Loucy (cell line): ENCODE data around the gene C15orf39.

Experiments used
- H2AFZ ChIP-seq: fragments of 200-600 bp; sonication (generic); 2 replicates; pipeline ENCODE4 v1.6.0; 2016; ENCODE audit warnings: antibody characterized with exemption, mild to moderate bottlenecking, low read length, moderate library complexity
- H3F3A ChIP-seq: fragments of 200-600 bp; 2 replicates; pipeline ENCODE4 v1.6.0; 2016; ENCODE audit warnings: antibody characterized with exemption, low read depth, mild to moderate bottlenecking
- H3K27me3 ChIP-seq: fragments of 200-600 bp; sonication (generic); 2 replicates; pipeline ENCODE4 v1.6.1; 2014; ENCODE audit warnings: low read length, mild to moderate bottlenecking; ENCODE audit not compliant: insufficient read depth, poor library complexity, severe bottlenecking
- H3K36me3 ChIP-seq: fragments of 200-600 bp; sonication (generic); 2 replicates; pipeline ENCODE4 v1.6.1; 2016; ENCODE audit warnings: low read length; ENCODE audit not compliant: insufficient read depth
- H3K4me1 ChIP-seq: fragments of 200-600 bp; sonication (generic); 2 replicates; pipeline ENCODE4 v1.5.1; 2014; ENCODE audit warnings: low read length, mild to moderate bottlenecking; ENCODE audit not compliant: insufficient read depth, poor library complexity, severe bottlenecking
- H3K4me2 ChIP-seq: fragments of 200-600 bp; sonication (generic); 2 replicates; pipeline ENCODE4 v1.6.0; 2014; ENCODE audit warnings: antibody characterized with exemption, low read length, low read depth, mild to moderate bottlenecking; ENCODE audit not compliant: poor library complexity, severe bottlenecking
- H3K4me3 ChIP-seq: fragments of 200-600 bp; sonication (generic); 2 replicates; pipeline ENCODE4 v1.5.1; 2014; ENCODE audit warnings: low read length, mild to moderate bottlenecking, mixed read lengths; ENCODE audit not compliant: poor library complexity, severe bottlenecking
- H3K79me2 ChIP-seq: fragments of 200-600 bp; sonication (generic); 2 replicates; pipeline ENCODE4 v1.6.1; 2014; ENCODE audit warnings: low read length; ENCODE audit not compliant: insufficient read depth
- H3K9ac ChIP-seq: fragments of 200-600 bp; sonication (generic); 2 replicates; pipeline ENCODE4 v1.6.0; 2014; ENCODE audit warnings: mild to moderate bottlenecking, low read depth, low read length, moderate library complexity; ENCODE audit not compliant: poor library complexity, severe bottlenecking
- H3K9me2 ChIP-seq: fragments of 200-600 bp; sonication (generic); replicated peaks from 2 replicates; pipeline ENCODE4 v1.6.1; 2016; ENCODE audit warnings: low read depth, low read length, mixed read lengths
- H3K9me3 ChIP-seq: fragments of 200-600 bp; sonication (generic); 2 replicates; pipeline ENCODE4 v1.6.1; 2014; ENCODE audit warnings: mild to moderate bottlenecking, antibody characterized with exemption, low read length, low read depth; ENCODE audit not compliant: insufficient read depth
- H4K20me1 ChIP-seq: fragments of 200-600 bp; sonication (generic); 2 replicates; pipeline ENCODE4 v1.6.0; 2014; ENCODE audit warnings: antibody characterized with exemption, low read length, mild to moderate bottlenecking; ENCODE audit not compliant: insufficient read depth, poor library complexity, severe bottlenecking
- EZH2phosphoT487 ChIP-seq: fragments of 200-600 bp; IDR thresholded peaks from 2 replicates; pipeline ENCODE4 v1.6.1; 2018; ENCODE audit warnings: antibody characterized with exemption, mild to moderate bottlenecking, moderate library complexity, borderline replicate concordance
- TF ChIP-seq, protein P1 (sequence below): fragments of 200-600 bp; sonication (generic); conservative IDR thresholded peaks from 2 replicates; pipeline ENCODE4 v1.5.1; 2014; ENCODE audit warnings: mild to moderate bottlenecking, antibody characterized with exemption, low read length

Gene C15orf39

GRCh38 chr15:75230551-75231371 is 29.1 kb downstream of the C15orf39 start:
- Histone ChIP-seq H3K9me2 (no peaks in the 10 kb centered on the region), H3K9ac (no peak overlapping the region), H3K36me3 (no peaks in the 10 kb centered on the region), H3K9me3 (no peaks in the 10 kb centered on the region), H3K4me3 (no peak overlapping the region), H3K4me1 (peaks cover 7% of the 10 kb centered on the region), H3K79me2 (no peaks in the 10 kb centered on the region), H2AFZ (no peak overlapping the region), H3K4me2 (no peak overlapping the region), H4K20me1 (no peaks in the 10 kb centered on the region), H3K27me3 (no peaks in the 10 kb centered on the region), H3F3A (no peaks in the 10 kb centered on the region)
- no peak for TF ChIP-seq EZH2phosphoT487
- TF ChIP-seq, protein P1, sequence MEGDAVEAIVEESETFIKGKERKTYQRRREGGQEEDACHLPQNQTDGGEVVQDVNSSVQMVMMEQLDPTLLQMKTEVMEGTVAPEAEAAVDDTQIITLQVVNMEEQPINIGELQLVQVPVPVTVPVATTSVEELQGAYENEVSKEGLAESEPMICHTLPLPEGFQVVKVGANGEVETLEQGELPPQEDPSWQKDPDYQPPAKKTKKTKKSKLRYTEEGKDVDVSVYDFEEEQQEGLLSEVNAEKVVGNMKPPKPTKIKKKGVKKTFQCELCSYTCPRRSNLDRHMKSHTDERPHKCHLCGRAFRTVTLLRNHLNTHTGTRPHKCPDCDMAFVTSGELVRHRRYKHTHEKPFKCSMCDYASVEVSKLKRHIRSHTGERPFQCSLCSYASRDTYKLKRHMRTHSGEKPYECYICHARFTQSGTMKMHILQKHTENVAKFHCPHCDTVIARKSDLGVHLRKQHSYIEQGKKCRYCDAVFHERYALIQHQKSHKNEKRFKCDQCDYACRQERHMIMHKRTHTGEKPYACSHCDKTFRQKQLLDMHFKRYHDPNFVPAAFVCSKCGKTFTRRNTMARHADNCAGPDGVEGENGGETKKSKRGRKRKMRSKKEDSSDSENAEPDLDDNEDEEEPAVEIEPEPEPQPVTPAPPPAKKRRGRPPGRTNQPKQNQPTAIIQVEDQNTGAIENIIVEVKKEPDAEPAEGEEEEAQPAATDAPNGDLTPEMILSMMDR, result no peak

- Histone ChIP-seq H3K36me3 (no peaks in the 10 kb centered on the region), H3K4me1 (peaks cover 7% of the 10 kb centered on the region), H2AFZ (no peak overlapping the region), H3K9me3 (no peaks in the 10 kb centered on the region), H3F3A (no peaks in the 10 kb centered on the region), H3K4me2 (no peak overlapping the region), H3K27me3 (no peaks in the 10 kb centered on the region), H3K9ac (no peak overlapping the region), H3K4me3 (no peak overlapping the region), H3K9me2 (no peaks in the 10 kb centered on the region), H3K79me2 (no peaks in the 10 kb centered on the region), H4K20me1 (no peaks in the 10 kb centered on the region)
- no peak for TF ChIP-seq EZH2phosphoT487
Measured at GRCh38 chr15:75231836-75232235, 30.2 kb downstream of the C15orf39 start.

- H3K4me1 ChIP-seq, result peaks cover 7% of the 10 kb centered on the region
- no peak overlapping the region for H2AFZ ChIP-seq
- H3K4me2 ChIP-seq, result no peak overlapping the region
- no peaks in the 10 kb centered on the region for H3F3A ChIP-seq
- no peaks in the 10 kb centered on the region for H3K9me2 ChIP-seq
- TF ChIP-seq, protein P1, result no peak
- no peak for TF ChIP-seq EZH2phosphoT487
- H3K9me3 ChIP-seq, result no peaks in the 10 kb centered on the region
- H3K27me3 ChIP-seq, result no peaks in the 10 kb centered on the region
- no peaks in the 10 kb centered on the region for H3K36me3 ChIP-seq
- no peak overlapping the region for H3K9ac ChIP-seq
- H4K20me1 ChIP-seq, result no peaks in the 10 kb centered on the region
- no peak overlapping the region for H3K4me3 ChIP-seq
- H3K79me2 ChIP-seq, result no peaks in the 10 kb centered on the region
Measured at GRCh38 chr15:75232252-75232813, 30.7 kb downstream of the C15orf39 start.
